Calu3 (cell line): ENCODE measurements around the gene SRRM2. TPM values are rescaled to one million over a fixed set of nuclear protein-coding genes. Genes with fewer than 3 reads are reported as not detected.

ENCODE experiments used
- BruUV-seq: library from RNA; stranded (reverse); fragments of 400-500 nt; replicated peaks from 2 replicates; lab custom pipeline; 2021; lab: Mats Ljungman, UMichigan
- CTCF ChIA-PET: fragments of 300-600 bp; sonication (Branson Sonifier 250); formaldehyde crosslinking; loops from one replicate; lab custom pipeline; 2022; ENCODE audit warnings: antibody characterized with exemption; lab: Charles Lee
- DNase-seq: peaks from one replicate; pipeline ENCODE4 v3.0.0; 2022
- H3K27ac Mint-ChIP-seq: one replicate; pipeline ENCODE4 v1.8.0; 2022; ENCODE audit warnings: mixed read lengths; ENCODE audit not compliant: unreplicated experiment
- H3K27me3 Mint-ChIP-seq: one replicate; pipeline ENCODE4 v1.8.0; 2022; ENCODE audit warnings: mixed read lengths; ENCODE audit not compliant: unreplicated experiment
- H3K36me3 Mint-ChIP-seq: one replicate; pipeline ENCODE4 v1.8.0; 2022; ENCODE audit warnings: mild to moderate bottlenecking, moderate library complexity, mixed read lengths; ENCODE audit not compliant: insufficient read depth, unreplicated experiment
- H3K4me1 Mint-ChIP-seq: one replicate; pipeline ENCODE4 v1.8.0; 2022; ENCODE audit warnings: mild to moderate bottlenecking, low read depth, mixed read lengths; ENCODE audit not compliant: unreplicated experiment
- H3K4me3 Mint-ChIP-seq: one replicate; pipeline ENCODE4 v1.8.0; 2022; ENCODE audit warnings: mild to moderate bottlenecking, low read depth, moderate library complexity, mixed read lengths; ENCODE audit not compliant: unreplicated experiment
- H3K9me3 Mint-ChIP-seq: one replicate; pipeline ENCODE4 v1.8.0; 2022; ENCODE audit warnings: low read depth, mixed read lengths; ENCODE audit not compliant: unreplicated experiment
- CTCF ChIP-seq: fragments of 200-600 bp; IDR thresholded peaks from one replicate; pipeline ENCODE4 v1.8.0; 2022; ENCODE audit warnings: antibody characterized with exemption; ENCODE audit not compliant: unreplicated experiment
- intact Hi-C: fragments of 100-400 bp; cut with micrococcal nuclease; formaldehyde crosslinking; loops from one replicate; pipeline ENCODE4 v1.10.0; 2022; ENCODE audit not compliant: unreplicated experiment
- total RNA-seq: library from RNA; stranded (reverse); gene quantifications from 2 replicates; pipeline ENCODE4 v1.2.3, GENCODE V29; 2022

The SRRM2 gene
- total RNA-seq, 1 experiment from 2014 or later: 905 TPM

- TF ChIP-seq CTCF: no peak
- CTCF ChIA-PET: no interaction called here
- Mint-ChIP-seq H3K4me1 (no peaks in the 10 kb centered on the region), H3K36me3 (peaks cover 39% of the 10 kb centered on the region), H3K4me3 (no peak overlapping the region), H3K27me3 (no peaks in the 10 kb centered on the region), H3K9me3 (no peaks in the 10 kb centered on the region), H3K27ac (no peak overlapping the region)
- DNase-seq: no peak
- BruUV-seq: no TSS peak
- intact Hi-C loops: no loop called here
Measured at GRCh38 chr16:2704983-2705275, 47.5 kb upstream of the SRRM2 start.

GRCh38 chr16:2705351-2705750 lies 47.1 kb upstream of the SRRM2 start:
- CTCF ChIA-PET: no interaction called here
- Mint-ChIP-seq H3K36me3 (peaks cover 42% of the 10 kb centered on the region), H3K27ac (no peak overlapping the region), H3K4me1 (no peaks in the 10 kb centered on the region), H3K4me3 (no peak overlapping the region), H3K9me3 (no peaks in the 10 kb centered on the region), H3K27me3 (no peaks in the 10 kb centered on the region)
- TF ChIP-seq CTCF: no peak
- intact Hi-C loops: no loop called here
- no TSS peak for BruUV-seq
- DNase-seq: no peak

DNA sequence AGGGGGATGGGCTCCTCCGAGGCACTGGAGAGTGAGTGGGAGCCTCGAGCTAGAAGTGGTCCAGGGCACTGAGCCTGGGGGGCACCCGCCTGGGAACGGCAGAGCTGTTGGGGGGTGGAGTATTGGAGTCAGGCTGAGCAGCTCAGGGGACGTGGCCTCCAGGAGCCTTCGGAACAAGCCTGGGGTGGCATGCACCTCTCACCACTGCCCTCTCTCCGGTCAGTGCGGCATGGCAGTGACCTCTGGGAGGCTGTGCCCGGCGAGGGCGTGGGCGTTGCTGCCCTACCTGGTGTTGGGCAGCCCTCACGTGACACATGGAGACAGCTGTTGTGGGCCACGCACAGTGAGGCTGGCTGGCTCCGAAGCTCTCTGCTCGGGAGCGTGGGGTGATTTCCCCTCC lies 46.4 kb upstream of the SRRM2 start:
- no peak for DNase-seq
- H3K4me3 Mint-ChIP-seq: no peak overlapping the region
- TF ChIP-seq CTCF: no peak
- no peak overlapping the region for H3K27ac Mint-ChIP-seq
- intact Hi-C loops: no loop called here
- CTCF ChIA-PET: no interaction called here
- no peaks in the 10 kb centered on the region for H3K9me3 Mint-ChIP-seq
- peaks cover 49% of the 10 kb centered on the region for H3K36me3 Mint-ChIP-seq
- no TSS peak for BruUV-seq
- no peaks in the 10 kb centered on the region for H3K27me3 Mint-ChIP-seq
- no peaks in the 10 kb centered on the region for H3K4me1 Mint-ChIP-seq

DNA sequence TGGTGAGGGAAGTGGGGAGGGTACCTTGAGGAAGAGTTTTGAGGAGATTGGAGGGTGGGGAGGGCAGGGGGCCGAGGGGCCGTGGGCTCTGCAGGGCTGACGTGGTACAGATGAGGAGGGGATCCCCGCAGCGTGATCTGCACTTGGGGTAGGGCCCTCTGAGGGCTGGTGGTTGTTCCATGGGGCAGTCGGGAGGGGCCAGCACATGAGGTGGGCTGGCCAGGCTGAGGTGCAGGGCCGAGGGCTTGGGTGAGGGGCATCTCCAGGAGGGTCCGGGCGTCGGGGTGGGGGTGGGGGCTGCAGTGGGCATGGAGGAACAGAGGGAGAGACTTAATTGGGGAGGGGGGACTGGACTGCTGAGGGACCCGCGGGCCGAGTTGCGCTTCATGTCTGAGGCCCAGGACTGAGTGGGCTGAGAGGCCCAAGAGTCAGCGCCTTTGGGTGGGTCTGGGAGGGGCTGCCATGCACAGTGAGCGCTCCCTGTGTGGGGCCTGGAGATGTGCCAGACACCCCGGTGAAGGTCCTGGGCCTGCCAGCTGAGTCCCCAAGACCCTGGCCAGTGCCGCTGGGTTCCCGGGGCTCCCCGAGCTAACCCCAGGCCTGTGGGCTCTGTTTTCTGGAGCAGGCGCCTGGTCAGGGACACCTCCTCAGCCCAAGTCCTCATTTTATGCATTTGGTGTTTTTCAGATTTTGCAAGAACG lies 45.7 kb upstream of the SRRM2 start:
- CTCF ChIA-PET: no interaction called here
- Mint-ChIP-seq H3K4me3 (no peak overlapping the region), H3K27me3 (peaks cover 2% of the 10 kb centered on the region), H3K27ac (no peak overlapping the region), H3K36me3 (peaks cover 55% of the 10 kb centered on the region), H3K9me3 (no peaks in the 10 kb centered on the region), H3K4me1 (no peaks in the 10 kb centered on the region)
- no TSS peak for BruUV-seq
- TF ChIP-seq CTCF: no peak
- DNase-seq: no peak
- intact Hi-C loops: no loop called here
